GM12873 (cell line): Measurements from ENCODE around the gene RAB11FIP2.

Source experiments
- CTCF ChIP-seq: IDR thresholded peaks from 2 replicates; pipeline ENCODE4 v1.5.1; 2012; ENCODE audit warnings: low read depth, mild to moderate bottlenecking, moderate library complexity, low read length, control low read depth; ENCODE audit not compliant: insufficient read depth; ENCODE audit errors: missing control alignments

The RAB11FIP2 gene

GRCh38 chr10:117994771-117995170 is 52.0 kb downstream of the RAB11FIP2 start:
- TF ChIP-seq CTCF, result no peak

- no peak for TF ChIP-seq CTCF
Measured at GRCh38 chr10:117993166-117993565, 53.6 kb downstream of the RAB11FIP2 start.

- TF ChIP-seq CTCF, result no peak
Measured at GRCh38 chr10:117991701-117992100, 55.0 kb downstream of the RAB11FIP2 start.

GRCh38 chr10:117989962-117990361 is 56.8 kb downstream of the RAB11FIP2 start:
- TF ChIP-seq CTCF, result no peak

- TF ChIP-seq CTCF, result no peak
Measured at GRCh38 chr10:117988814-117989213, 57.9 kb downstream of the RAB11FIP2 start.

- TF ChIP-seq CTCF, result no peak
Measured at GRCh38 chr10:117987244-117987909, 59.4 kb downstream of the RAB11FIP2 start.

GRCh38 chr10:117983961-117984360 is 62.8 kb downstream of the RAB11FIP2 start:
- TF ChIP-seq CTCF, result no peak
